ENCODE results near the gene PTPRA. TPM values are rescaled to one million over a fixed set of nuclear protein-coding genes. Genes with fewer than 3 reads are reported as not detected.
"Not testable (repeated sequence)": the region's sequence is repeated elsewhere in the genome, so short reads cannot be mapped to it uniquely, and the experiment has no call there.

Gene PTPRA
- total RNA-seq, 1 donor from 2014 or later, result 80.2 TPM

DNA sequence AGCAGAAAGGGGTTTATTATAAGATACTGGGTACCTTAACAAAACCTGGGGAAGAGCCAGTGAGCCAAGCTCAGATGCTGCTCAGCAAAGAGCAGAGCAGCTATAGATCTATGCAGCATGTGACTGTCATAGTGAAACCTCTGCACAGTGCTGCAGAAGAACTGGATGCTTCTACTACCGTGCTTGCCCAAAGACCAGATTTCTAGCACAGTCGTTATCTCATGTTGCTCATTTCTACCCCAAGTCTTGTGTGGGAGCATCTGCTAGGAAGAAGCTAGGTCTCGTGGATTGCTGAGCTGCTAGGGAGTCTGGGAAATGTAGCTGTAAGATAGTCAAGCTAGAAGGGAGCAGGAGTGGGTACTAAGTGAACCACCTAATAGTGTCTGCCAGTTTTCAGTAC is 138.5 kb downstream of the PTPRA start:
- Mint-ChIP-seq H3K36me3 (ENCODE audit: unreplicated experiment) (peaks cover 37% of the 10 kb centered on the region), H3K4me3 (ENCODE audit: unreplicated experiment) (no peak overlapping the region)
- DNase-seq (ENCODE audit: extremely low spot score, unreplicated experiment), result no peak

DNA sequence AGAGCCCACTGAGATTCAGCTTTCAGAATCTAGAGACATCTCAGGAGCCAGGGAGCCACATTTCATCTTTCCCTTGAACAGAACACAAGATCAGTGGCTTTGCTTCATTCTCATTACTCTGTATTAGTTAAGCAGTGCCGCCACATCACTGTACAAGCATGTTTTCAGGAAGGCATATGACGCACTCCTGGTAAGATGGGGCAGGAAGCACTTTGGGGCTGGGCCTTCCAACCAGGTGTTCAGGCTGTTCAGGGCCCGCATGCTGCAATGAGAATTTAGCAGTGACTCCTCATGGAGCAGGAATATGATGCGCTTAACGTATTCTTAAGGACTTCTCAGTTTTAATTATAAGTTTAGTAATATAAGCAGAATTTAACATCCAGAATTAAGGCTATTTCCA is 140.5 kb downstream of the PTPRA start:
- Mint-ChIP-seq H3K27me3 (ENCODE audit: unreplicated experiment) (no peaks in the 10 kb centered on the region), H3K9me3 (ENCODE audit: unreplicated experiment) (no peaks in the 10 kb centered on the region), H3K27ac (ENCODE audit: unreplicated experiment) (no peak overlapping the region), H3K36me3 (ENCODE audit: unreplicated experiment) (peaks cover 39% of the 10 kb centered on the region), H3K4me1 (ENCODE audit: unreplicated experiment) (no peaks in the 10 kb centered on the region), H3K4me3 (ENCODE audit: unreplicated experiment) (no peak overlapping the region)
- no peak for DNase-seq (ENCODE audit: extremely low spot score, unreplicated experiment)
- TF ChIP-seq, protein P1, sequence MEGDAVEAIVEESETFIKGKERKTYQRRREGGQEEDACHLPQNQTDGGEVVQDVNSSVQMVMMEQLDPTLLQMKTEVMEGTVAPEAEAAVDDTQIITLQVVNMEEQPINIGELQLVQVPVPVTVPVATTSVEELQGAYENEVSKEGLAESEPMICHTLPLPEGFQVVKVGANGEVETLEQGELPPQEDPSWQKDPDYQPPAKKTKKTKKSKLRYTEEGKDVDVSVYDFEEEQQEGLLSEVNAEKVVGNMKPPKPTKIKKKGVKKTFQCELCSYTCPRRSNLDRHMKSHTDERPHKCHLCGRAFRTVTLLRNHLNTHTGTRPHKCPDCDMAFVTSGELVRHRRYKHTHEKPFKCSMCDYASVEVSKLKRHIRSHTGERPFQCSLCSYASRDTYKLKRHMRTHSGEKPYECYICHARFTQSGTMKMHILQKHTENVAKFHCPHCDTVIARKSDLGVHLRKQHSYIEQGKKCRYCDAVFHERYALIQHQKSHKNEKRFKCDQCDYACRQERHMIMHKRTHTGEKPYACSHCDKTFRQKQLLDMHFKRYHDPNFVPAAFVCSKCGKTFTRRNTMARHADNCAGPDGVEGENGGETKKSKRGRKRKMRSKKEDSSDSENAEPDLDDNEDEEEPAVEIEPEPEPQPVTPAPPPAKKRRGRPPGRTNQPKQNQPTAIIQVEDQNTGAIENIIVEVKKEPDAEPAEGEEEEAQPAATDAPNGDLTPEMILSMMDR (IDR thresholded peaks at IDR 0.05), result no peak

More for the DNA sequence above, 138.5 kb downstream of the PTPRA start:
- TF ChIP-seq, protein P1 (IDR thresholded peaks at IDR 0.05), result no peak
- Mint-ChIP-seq H3K4me1 (ENCODE audit: unreplicated experiment) (no peaks in the 10 kb centered on the region), H3K27ac (ENCODE audit: unreplicated experiment) (no peak overlapping the region), H3K9me3 (ENCODE audit: unreplicated experiment) (no peaks in the 10 kb centered on the region), H3K27me3 (ENCODE audit: unreplicated experiment) (no peaks in the 10 kb centered on the region)

DNA sequence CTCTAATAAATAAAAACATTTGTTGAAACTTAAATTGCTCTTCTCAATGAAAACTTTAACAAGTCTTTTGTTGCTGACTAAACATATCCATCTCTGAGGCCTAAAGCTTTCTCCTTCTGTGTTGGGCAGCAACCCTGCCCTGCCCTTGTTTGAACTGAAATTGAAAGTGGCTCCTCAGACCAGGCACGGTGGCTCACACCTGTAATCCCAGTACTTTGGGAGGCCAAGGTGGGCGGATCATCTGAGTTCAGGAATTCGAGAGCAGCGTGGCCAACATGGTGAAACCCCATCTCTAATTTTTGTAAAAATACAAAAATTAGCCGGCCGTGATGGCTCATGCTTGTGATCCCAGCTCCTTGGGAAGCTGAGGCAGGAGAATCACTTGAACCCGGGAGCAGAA is 140.9 kb downstream of the PTPRA start:
- no peak overlapping the region for H3K4me3 Mint-ChIP-seq (ENCODE audit: unreplicated experiment)
- no peak overlapping the region for H3K27ac Mint-ChIP-seq (ENCODE audit: unreplicated experiment)
- peaks cover 35% of the 10 kb centered on the region for H3K36me3 Mint-ChIP-seq (ENCODE audit: unreplicated experiment)
- H3K4me1 Mint-ChIP-seq (ENCODE audit: unreplicated experiment), result no peaks in the 10 kb centered on the region
- no peaks in the 10 kb centered on the region for H3K9me3 Mint-ChIP-seq (ENCODE audit: unreplicated experiment)
- TF ChIP-seq, protein P1 (IDR thresholded peaks at IDR 0.05), result no peak
- H3K27me3 Mint-ChIP-seq (ENCODE audit: unreplicated experiment), result no peaks in the 10 kb centered on the region
- DNase-seq (ENCODE audit: extremely low spot score, unreplicated experiment), result no peak

DNA sequence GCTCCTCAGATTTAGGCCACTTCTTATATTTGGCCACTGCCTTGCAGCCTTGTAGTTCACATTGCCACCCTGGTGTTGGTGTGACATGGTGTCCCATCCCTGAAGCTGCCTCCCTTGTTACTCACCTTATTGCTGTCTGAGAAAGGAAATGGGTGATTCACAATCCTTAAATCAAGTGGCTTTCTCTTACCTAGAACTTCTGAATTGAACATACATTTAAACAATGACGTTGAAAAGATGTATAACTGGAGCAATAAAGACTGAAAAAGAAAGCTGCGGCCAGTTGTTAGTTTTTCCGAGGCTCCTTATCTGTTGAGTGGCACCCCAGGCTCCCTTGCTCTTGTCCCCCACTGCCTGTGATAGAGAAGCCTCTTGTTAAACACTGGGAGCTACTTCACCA is 141.4 kb downstream of the PTPRA start:
- TF ChIP-seq, protein P1 (IDR thresholded peaks at IDR 0.05), result no peak
- Mint-ChIP-seq H3K4me1 (ENCODE audit: unreplicated experiment) (no peaks in the 10 kb centered on the region), H3K9me3 (ENCODE audit: unreplicated experiment) (no peaks in the 10 kb centered on the region), H3K36me3 (ENCODE audit: unreplicated experiment) (peaks cover 31% of the 10 kb centered on the region), H3K4me3 (ENCODE audit: unreplicated experiment) (no peak overlapping the region), H3K27ac (ENCODE audit: unreplicated experiment) (no peak overlapping the region), H3K27me3 (ENCODE audit: unreplicated experiment) (no peaks in the 10 kb centered on the region)
- DNase-seq (ENCODE audit: extremely low spot score, unreplicated experiment), result no peak

DNA sequence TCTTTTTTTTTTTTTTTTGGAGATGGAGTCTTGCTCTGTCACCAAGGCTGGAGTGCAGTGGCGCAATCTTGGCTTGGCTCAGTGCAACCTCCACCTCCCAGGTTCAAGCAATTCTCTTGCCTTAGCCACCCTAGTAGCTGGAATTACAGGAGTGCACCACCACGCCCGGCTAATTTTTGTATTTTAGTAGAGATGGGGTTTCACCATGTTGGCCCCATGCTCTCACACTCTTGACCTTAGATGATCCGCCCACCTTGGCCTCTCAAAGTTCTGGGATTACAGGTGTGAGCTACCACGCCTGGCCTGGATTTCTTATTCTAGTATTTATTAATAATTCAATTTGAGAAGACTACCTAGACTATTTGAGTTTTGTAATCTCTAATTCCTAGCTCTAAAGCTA is 142.0 kb downstream of the PTPRA start:
- not testable (repeated sequence) for H3K9me3 Mint-ChIP-seq (ENCODE audit: unreplicated experiment); H3K4me3 Mint-ChIP-seq (ENCODE audit: unreplicated experiment)
- H3K36me3 Mint-ChIP-seq (ENCODE audit: unreplicated experiment), result peaks cover 29% of the 10 kb centered on the region

DNA sequence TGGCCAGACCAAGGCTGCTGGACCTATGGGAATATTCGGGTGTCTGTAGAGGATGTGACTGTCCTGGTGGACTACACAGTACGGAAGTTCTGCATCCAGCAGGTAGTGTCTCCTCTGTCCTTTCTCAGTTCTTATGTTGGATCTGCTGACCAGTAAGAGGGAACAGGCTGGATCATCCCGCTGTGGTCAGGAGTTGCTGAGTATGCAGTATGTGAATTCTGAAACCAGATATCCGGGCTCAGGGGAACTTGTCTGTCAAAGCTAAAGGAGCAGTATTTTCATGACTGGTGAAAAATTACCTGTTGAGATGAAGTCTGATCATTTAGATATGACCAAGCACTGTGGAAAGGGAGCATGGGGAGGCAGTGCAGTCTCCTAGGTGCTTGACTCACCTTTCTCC is 148.0 kb downstream of the PTPRA start:
- Mint-ChIP-seq H3K9me3 (ENCODE audit: unreplicated experiment) (no peaks in the 10 kb centered on the region), H3K36me3 (ENCODE audit: unreplicated experiment) (peaks cover 24% of the 10 kb centered on the region), H3K27me3 (ENCODE audit: unreplicated experiment) (no peaks in the 10 kb centered on the region), H3K27ac (ENCODE audit: unreplicated experiment) (no peak overlapping the region), H3K4me3 (ENCODE audit: unreplicated experiment) (no peak overlapping the region), H3K4me1 (ENCODE audit: unreplicated experiment) (no peaks in the 10 kb centered on the region)
- TF ChIP-seq, protein P1 (IDR thresholded peaks at IDR 0.05), result no peak
- DNase-seq (ENCODE audit: extremely low spot score, unreplicated experiment), result no peak

More for the DNA sequence above, 142.0 kb downstream of the PTPRA start:
- not testable (repeated sequence) for DNase-seq (ENCODE audit: extremely low spot score, unreplicated experiment); H3K4me1 Mint-ChIP-seq (ENCODE audit: unreplicated experiment); H3K27ac Mint-ChIP-seq (ENCODE audit: unreplicated experiment); H3K27me3 Mint-ChIP-seq (ENCODE audit: unreplicated experiment)
